Hair follicular keratinocyte (primary cell): ENCODE measurements around the gene CCT5. TPM values are rescaled to one million over a fixed set of nuclear protein-coding genes. Genes with fewer than 3 reads are reported as not detected.

Source experiments
- total RNA-seq: library from RNA; depleted of rRNA; stranded (reverse); fragments of >200 nt; gene quantifications from 2 replicates; pipeline ENCODE4 v1.2.3, GENCODE V29; 2015

CCT5 gene
- total RNA-seq: 415 and 744 TPM in 2 replicates

GRCh38 chr5:10249948-10250805, at the start of gene CCT5:
Gene CCT5, plus strand, starts transcription at chr5:10250280. Its CDS starts 61 bp downstream, at chr5:10250341.

GRCh38 chr5:10307206-10308148, 57.4 kb downstream of the CCT5 start, which contains the start of gene CMBL:
Gene CMBL, minus strand, starts transcription at chr5:10307902. Its CDS starts 17,140 bp downstream, at chr5:10290762.

Other genes starting within 250 kb of the CCT5 start
- 10.7 and 15.5 TPM in 2 replicates for gene ATPSCKMT, start 392 bp upstream of the CCT5 start, total RNA-seq
- 4.3 and 7.0 TPM in 2 replicates for gene CMBL, start 57.6 kb downstream of the CCT5 start, total RNA-seq
- 23.0 and 30.2 TPM in 2 replicates for gene MARCHF6, start 103.4 kb downstream of the CCT5 start, total RNA-seq
- gene ROPN1L, start 191.6 kb downstream of the CCT5 start, total RNA-seq: 0.08 TPM in 1 of 2 replicates, not detected in the other